Pancreas (tissue), 10 donors: ENCODE measurements around the gene MYDGF. TPM values are rescaled to one million over a fixed set of nuclear protein-coding genes. Genes with fewer than 3 reads are reported as not detected.

ENCODE experiments used
- ATAC-seq, 4 donors: fragments of 200-7000 bp; cut with Tn5 transposase; one replicate each; pipeline versions ENCODE4 v1.8.0 to v1.9.1; 2020; ENCODE audit warnings: mild to moderate bottlenecking in 4 of 4, moderate library complexity in 4 of 4
- DNase-seq, 6 donors: peaks; one replicate each; pipeline ENCODE4 v3.0.0-alpha.2; 2020
- FAIRE-seq: peaks from 2 replicates; lab custom pipeline; 2012; peaks lifted over from hg19 to GRCh38; lab: Jason Lieb, UNC
- H3K27ac ChIP-seq, 4 donors: fragments of 200-600 bp; sonication (generic); 1 replicate in 3 of 4; 2 replicates in 1 of 4; pipeline versions ENCODE4 v1.5.0 to v1.8.0; 2020
- H3K27me3 ChIP-seq, 4 donors: fragments of 200-600 bp; one replicate each; pipeline ENCODE4 v1.8.0; 2021
- H3K36me3 ChIP-seq, 3 donors: fragments of 200-600 bp; sonication (generic) in 1 of 3; one replicate each; pipeline versions ENCODE4 v1.5.0 to v1.8.0; 2020 to 2021
- H3K4me1 ChIP-seq, 3 donors: fragments of 200-600 bp; one replicate each; pipeline ENCODE4 v1.8.0; 2021
- H3K4me3 ChIP-seq, 4 donors: fragments of 200-600 bp; sonication (generic) in 2 of 4; one replicate each; pipeline versions ENCODE4 v1.5.0 to v1.8.0; 2020 to 2021
- H3K9me3 ChIP-seq, 4 donors: fragments of 200-600 bp; one replicate each; pipeline ENCODE4 v1.8.0; 2021
- WGBS, 2 donors: extraction: QIAGEN DNeasy Blood & Tissue Kit; methylation state at CpG; one replicate each; pipeline ENCODE4 v1.1.7; 2013; 5-methylcytosine and 5-hydroxymethylcytosine counted together
- intact Hi-C, 3 donors: fragments of 100-400 bp; cut with DNase I; formaldehyde crosslinking; loops; one replicate each; pipeline versions ENCODE4 v1.11.1 to v1.14.2; 2022
- polyA plus RNA-seq, 2 donors: library from polyadenylated mRNA; stranded (reverse); fragments of 200-250 nt; gene quantifications; one replicate each; pipeline ENCODE4 v1.2.3, GENCODE V29; 2013
- total RNA-seq, 6 donors: library from RNA; stranded (reverse); fragmentation: NEBNext Ultra II Directional in 4 of 6; extraction: Animal tissue kit (Norgen Biotek cat#: 25700) in 4 of 6; gene quantifications; one replicate each; pipeline versions ENCODE4 v1.2.1 to v1.2.4, GENCODE V29; 2021 to 2023
- TF ChIP-seq, protein P1 (sequence below), 4 donors: fragments of 200-600 bp; sonication (generic) in 3 of 4; IDR thresholded peaks; one replicate each; pipeline versions ENCODE4 v1.5.0 to v1.8.0; 2021; ENCODE audit warnings: antibody characterized with exemption in 4 of 4
- donor health status: healthy with polysubstance abuse.
- donor health status: DM: no; HTN: no; CAD: no; lungs with moderate emphysema.
- donor health status: DM: no; HTN: no; CAD: no.
- donor health status: control.
- donor health status: control.
- donor health status: Bipolar disorder and iron deficiency.
- donor health status: DM: yes; HTN: yes; CAD: no.
- donor health status: DM: no; HTN: no; CAD: no.
- donor health status: DM: no; HTN: no; CAD: no.
- donor health status: DM: yes; HTN: yes; CAD: no.

MYDGF gene
- total and polyA plus RNA-seq, 8 donors = 50.3 to 102 (median 66.4) TPM

DNA sequence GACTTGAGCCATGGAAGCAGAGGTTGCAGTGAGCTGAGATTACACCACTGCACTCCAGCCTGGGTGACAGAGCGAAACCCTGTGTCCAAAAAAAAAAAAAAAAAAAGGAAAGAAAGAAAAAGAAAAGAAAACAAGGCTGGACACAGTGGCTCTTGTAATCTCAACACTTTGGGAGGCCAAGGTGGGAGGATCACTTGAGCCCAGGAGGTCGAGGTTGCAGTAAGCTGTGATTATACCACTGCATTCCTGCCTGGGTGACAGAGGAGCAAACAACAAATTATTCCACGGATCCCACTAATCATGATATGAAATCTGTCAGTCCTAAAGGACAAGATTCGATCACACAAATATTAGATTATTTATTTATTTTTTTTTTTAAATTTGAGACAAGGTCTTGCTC lies 3.1 kb upstream of the MYDGF start:
- TF ChIP-seq, protein P1, sequence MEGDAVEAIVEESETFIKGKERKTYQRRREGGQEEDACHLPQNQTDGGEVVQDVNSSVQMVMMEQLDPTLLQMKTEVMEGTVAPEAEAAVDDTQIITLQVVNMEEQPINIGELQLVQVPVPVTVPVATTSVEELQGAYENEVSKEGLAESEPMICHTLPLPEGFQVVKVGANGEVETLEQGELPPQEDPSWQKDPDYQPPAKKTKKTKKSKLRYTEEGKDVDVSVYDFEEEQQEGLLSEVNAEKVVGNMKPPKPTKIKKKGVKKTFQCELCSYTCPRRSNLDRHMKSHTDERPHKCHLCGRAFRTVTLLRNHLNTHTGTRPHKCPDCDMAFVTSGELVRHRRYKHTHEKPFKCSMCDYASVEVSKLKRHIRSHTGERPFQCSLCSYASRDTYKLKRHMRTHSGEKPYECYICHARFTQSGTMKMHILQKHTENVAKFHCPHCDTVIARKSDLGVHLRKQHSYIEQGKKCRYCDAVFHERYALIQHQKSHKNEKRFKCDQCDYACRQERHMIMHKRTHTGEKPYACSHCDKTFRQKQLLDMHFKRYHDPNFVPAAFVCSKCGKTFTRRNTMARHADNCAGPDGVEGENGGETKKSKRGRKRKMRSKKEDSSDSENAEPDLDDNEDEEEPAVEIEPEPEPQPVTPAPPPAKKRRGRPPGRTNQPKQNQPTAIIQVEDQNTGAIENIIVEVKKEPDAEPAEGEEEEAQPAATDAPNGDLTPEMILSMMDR (IDR thresholded peaks at IDR 0.05) = no peak
- DNase-seq (no peak), FAIRE-seq (no peak), ATAC-seq (no peak)
- H3K27me3 ChIP-seq = no peaks in the 10 kb centered on the region
- H3K36me3 ChIP-seq = peaks cover 0 to 9% (median 7%) of the 10 kb centered on the region in 3 donors
- H3K27ac ChIP-seq = no peak overlapping the region
- H3K9me3 ChIP-seq = no peaks in the 10 kb centered on the region
- peaks cover 2 to 15% (median 10%) of the 10 kb centered on the region in 3 donors for H3K4me1 ChIP-seq
- H3K4me3 ChIP-seq = no peak overlapping the region
- intact Hi-C loops = no loop called here
- 56 to 62% methylated on average over 4 of the region's 4 CpGs for WGBS, 2 donors

GRCh38 chr19:4671185-4671851 lies 1.2 kb upstream of the MYDGF start:
- intact Hi-C loops = no loop called here
- no peak for DNase-seq
- no peak for FAIRE-seq
- H3K9me3 ChIP-seq = no peaks in the 10 kb centered on the region
- H3K4me1 ChIP-seq = peaks cover 4 to 15% (median 10%) of the 10 kb centered on the region in 3 donors
- H3K4me3 ChIP-seq = no peak overlapping the region
- H3K36me3 ChIP-seq = peaks cover 0 to 25% (median 8%) of the 10 kb centered on the region in 3 donors
- TF ChIP-seq, protein P1 (IDR thresholded peaks at IDR 0.05) = no peak
- 63 to 74% methylated on average over 10 of the region's 10 CpGs for WGBS, 2 donors
- H3K27ac ChIP-seq = peak overlapping the region in 2 of 4 donors; percentile 46 to 58
- no peaks in the 10 kb centered on the region for H3K27me3 ChIP-seq
- ATAC-seq = no peak

DNA sequence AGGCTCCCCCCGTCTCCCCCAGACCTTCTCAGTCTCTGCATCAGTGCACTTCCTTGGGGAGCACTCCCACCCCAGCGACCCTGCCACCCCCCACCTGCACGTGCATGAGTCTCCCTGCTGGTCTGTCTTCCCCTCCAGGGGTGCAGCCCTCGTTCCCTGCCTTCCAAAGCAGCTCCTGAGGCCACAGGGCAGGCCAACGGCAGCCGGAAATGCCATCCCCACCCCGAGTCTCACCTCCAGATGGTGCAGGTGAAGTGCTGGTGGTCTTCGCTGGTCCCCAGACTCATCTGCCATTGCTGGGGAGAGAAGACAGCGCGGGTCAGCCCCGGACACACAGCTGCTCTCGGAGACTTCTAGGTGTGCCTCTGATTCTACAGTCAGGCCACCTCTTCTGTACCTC lies 5.5 kb downstream of the MYDGF start:
- Histone ChIP-seq H3K36me3 (peaks cover 0 to 52% (median 20%) of the 10 kb centered on the region in 3 donors), H3K27me3 (no peaks in the 10 kb centered on the region), H3K4me1 (peaks cover 4 to 10% (median 7%) of the 10 kb centered on the region in 3 donors), H3K4me3 (no peak overlapping the region), H3K9me3 (no peaks in the 10 kb centered on the region), H3K27ac (no peak overlapping the region)
- FAIRE-seq (no peak), DNase-seq (no peak), ATAC-seq (no peak)
- intact Hi-C loops = no loop called here
- TF ChIP-seq, protein P1 (IDR thresholded peaks at IDR 0.05) = no peak
- WGBS, 2 donors = 87 to 92% methylated on average over 12 of the region's 12 CpGs

DNA sequence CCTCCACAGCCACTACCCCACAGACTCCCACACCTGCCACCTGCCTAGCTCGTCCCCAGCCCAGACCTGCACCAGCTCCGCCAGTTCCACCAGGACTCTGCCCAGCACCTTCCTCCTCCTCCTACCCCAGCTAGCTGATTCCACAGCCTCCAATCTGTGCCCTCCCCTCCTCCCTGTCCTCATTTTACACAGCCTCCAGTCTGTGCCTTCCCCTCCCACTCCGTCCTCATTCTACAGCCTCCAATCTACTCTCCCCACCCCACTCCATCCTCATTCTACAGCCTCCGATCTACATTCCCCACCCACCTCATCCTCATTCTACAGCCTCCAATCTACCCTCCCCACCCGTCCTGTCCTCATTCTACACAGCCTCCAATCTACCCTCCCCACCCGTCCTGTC lies 7.3 kb downstream of the MYDGF start:
- Histone ChIP-seq H3K27ac (no peak overlapping the region), H3K27me3 (no peaks in the 10 kb centered on the region), H3K4me1 (no peaks in the 10 kb centered on the region), H3K9me3 (no peaks in the 10 kb centered on the region), H3K36me3 (peaks cover 0 to 62% (median 37%) of the 10 kb centered on the region in 3 donors), H3K4me3 (no peak overlapping the region)
- WGBS, 2 donors = 89 to 94% methylated on average over 6 of the region's 6 CpGs
- intact Hi-C loops = no loop called here
- TF ChIP-seq, protein P1 (IDR thresholded peaks at IDR 0.05) = no peak
- ATAC-seq (no peak), FAIRE-seq (no peak), DNase-seq (no peak)

- ATAC-seq (no peak), FAIRE-seq (no peak), DNase-seq (no peak)
- intact Hi-C loops = no loop called here
- Histone ChIP-seq H3K4me3 (no peak overlapping the region), H3K27me3 (no peaks in the 10 kb centered on the region), H3K27ac (no peak overlapping the region), H3K36me3 (peaks cover 0 to 63% (median 42%) of the 10 kb centered on the region in 3 donors), H3K4me1 (no peaks in the 10 kb centered on the region), H3K9me3 (no peaks in the 10 kb centered on the region)
- WGBS, 2 donors = 82 to 84% methylated on average over 20 of the region's 20 CpGs
- TF ChIP-seq, protein P1 (IDR thresholded peaks at IDR 0.05) = no peak
Observed at GRCh38 chr19:4662020-4662695, 8.0 kb downstream of the MYDGF start.
